Neural crest cell (in vitro differentiated cells): Measurements from ENCODE around the gene CNOT6. TPM values are rescaled to one million over a fixed set of nuclear protein-coding genes. Genes with fewer than 3 reads are reported as not detected.
A peak's percentile ranks its signal among the peaks of the same experiment; 100 is the strongest.
"Not testable (repeated sequence)": the region's sequence is repeated elsewhere in the genome, so short reads cannot be mapped to it uniquely, and the experiment has no call there.

Experiments
- DNase-seq: peaks from one replicate; pipeline ENCODE4 v3.0.0; 2021; ENCODE audit warnings: low read depth, mixed read lengths, low spot score
- H3K27ac Mint-ChIP-seq: one replicate; pipeline ENCODE4 v1.8.0; 2021; ENCODE audit warnings: mild to moderate bottlenecking, mixed read lengths; ENCODE audit not compliant: unreplicated experiment
- H3K27me3 Mint-ChIP-seq: 2 replicates; pipeline ENCODE4 v1.8.0; 2021; ENCODE audit warnings: low read depth, mild to moderate bottlenecking, mixed read lengths
- H3K36me3 Mint-ChIP-seq: 2 replicates; pipeline ENCODE4 v1.8.0; 2021; ENCODE audit warnings: low read depth, mild to moderate bottlenecking, mixed read lengths
- H3K4me1 Mint-ChIP-seq: 2 replicates; pipeline ENCODE4 v1.8.0; 2021; ENCODE audit warnings: mixed read lengths
- H3K4me3 Mint-ChIP-seq: one replicate; pipeline ENCODE4 v1.8.0; 2021; ENCODE audit warnings: mild to moderate bottlenecking, mixed read lengths
- H3K9me3 Mint-ChIP-seq: 2 replicates; pipeline ENCODE4 v1.8.0; 2021; ENCODE audit warnings: mixed read lengths
- total RNA-seq: library from RNA; stranded (reverse); gene quantifications from 2 replicates; pipeline ENCODE4 v1.2.1, GENCODE V29; 2021
- TF ChIP-seq, protein P1 (sequence below): fragments of 200-600 bp; sonication (generic); conservative IDR thresholded peaks from 2 replicates; pipeline ENCODE4 v1.5.0; 2021; ENCODE audit warnings: antibody characterized with exemption, mild to moderate bottlenecking

Gene CNOT6
- total RNA-seq, 1 donor from 2014 or later = 75.7 TPM

DNA sequence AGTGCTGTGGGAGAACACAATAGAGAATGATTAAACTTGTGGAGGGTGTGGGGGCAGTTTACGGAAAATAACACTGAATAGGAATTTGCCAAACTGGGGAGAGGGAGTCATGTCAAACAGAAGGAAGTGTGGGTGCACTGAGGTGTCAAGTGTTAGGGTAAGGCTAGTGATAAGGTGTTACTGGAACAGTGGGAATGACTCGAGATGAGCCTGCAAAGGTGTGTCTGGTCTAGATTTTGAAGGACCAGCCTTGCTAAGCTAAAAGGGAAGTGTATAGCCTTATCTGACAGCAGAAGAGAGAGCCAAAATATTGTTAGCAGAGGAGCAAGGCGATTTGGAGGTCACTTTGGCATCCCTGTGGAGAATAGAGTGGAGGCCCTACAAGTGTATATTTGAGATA is 4.2 kb downstream of the CNOT6 start:
- Mint-ChIP-seq H3K27ac (no peak overlapping the region), H3K9me3 (no peaks in the 10 kb centered on the region), H3K27me3 (no peaks in the 10 kb centered on the region), H3K4me1 (peaks cover 25% of the 10 kb centered on the region), H3K4me3 (peak overlapping the region; percentile 6), H3K36me3 (peaks cover 7% of the 10 kb centered on the region)
- DNase-seq = no peak
- TF ChIP-seq, protein P1, sequence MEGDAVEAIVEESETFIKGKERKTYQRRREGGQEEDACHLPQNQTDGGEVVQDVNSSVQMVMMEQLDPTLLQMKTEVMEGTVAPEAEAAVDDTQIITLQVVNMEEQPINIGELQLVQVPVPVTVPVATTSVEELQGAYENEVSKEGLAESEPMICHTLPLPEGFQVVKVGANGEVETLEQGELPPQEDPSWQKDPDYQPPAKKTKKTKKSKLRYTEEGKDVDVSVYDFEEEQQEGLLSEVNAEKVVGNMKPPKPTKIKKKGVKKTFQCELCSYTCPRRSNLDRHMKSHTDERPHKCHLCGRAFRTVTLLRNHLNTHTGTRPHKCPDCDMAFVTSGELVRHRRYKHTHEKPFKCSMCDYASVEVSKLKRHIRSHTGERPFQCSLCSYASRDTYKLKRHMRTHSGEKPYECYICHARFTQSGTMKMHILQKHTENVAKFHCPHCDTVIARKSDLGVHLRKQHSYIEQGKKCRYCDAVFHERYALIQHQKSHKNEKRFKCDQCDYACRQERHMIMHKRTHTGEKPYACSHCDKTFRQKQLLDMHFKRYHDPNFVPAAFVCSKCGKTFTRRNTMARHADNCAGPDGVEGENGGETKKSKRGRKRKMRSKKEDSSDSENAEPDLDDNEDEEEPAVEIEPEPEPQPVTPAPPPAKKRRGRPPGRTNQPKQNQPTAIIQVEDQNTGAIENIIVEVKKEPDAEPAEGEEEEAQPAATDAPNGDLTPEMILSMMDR = no peak

DNA sequence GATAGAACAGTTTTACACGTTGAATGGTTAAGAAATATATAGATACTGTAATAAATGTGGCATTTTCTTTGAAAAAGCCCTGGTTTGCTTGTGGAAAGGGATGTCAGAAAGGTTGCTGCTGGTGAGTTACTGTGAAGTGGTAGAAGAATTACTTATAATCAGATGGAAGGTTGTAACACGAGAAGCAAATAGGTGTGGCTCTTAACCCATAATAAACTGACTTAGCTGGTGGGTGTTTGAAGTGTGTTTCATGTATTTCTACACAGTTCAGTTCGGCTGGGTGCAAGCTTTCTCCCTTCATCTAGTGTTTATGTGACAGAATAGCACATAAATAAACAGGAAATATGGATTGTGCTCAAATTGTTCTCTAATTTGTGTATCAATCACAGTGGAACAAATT is 5.5 kb downstream of the CNOT6 start:
- H3K4me1 Mint-ChIP-seq = peaks cover 16% of the 10 kb centered on the region
- H3K27me3 Mint-ChIP-seq = no peaks in the 10 kb centered on the region
- peaks cover 10% of the 10 kb centered on the region for H3K36me3 Mint-ChIP-seq
- no peak overlapping the region for H3K4me3 Mint-ChIP-seq
- TF ChIP-seq, protein P1 = no peak
- no peaks in the 10 kb centered on the region for H3K9me3 Mint-ChIP-seq
- no peak for DNase-seq
- no peak overlapping the region for H3K27ac Mint-ChIP-seq

DNA sequence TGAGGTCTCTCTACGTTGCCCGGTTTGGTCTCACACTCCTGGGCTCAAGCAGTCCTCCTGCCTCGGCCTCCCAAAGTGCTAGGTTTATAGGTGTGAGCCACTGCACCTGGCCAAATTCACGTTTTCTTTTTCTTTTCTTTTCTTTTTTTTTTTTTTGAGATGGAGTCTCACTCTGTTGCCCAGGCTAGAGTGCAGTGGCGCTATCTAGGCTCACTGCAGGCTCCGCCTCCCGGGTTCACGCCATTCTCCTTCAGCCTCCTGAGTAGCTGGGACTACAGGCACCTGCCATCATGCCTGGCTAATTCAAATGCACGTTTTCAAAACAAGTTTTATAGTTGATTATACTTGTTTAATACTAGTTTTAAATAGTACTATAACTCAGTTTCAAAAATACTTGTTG is 6.1 kb downstream of the CNOT6 start:
- H3K36me3 Mint-ChIP-seq, H3K27me3 Mint-ChIP-seq, H3K27ac Mint-ChIP-seq, H3K4me3 Mint-ChIP-seq, DNase-seq, H3K9me3 Mint-ChIP-seq: not testable (repeated sequence)
- peaks cover 14% of the 10 kb centered on the region for H3K4me1 Mint-ChIP-seq

DNA sequence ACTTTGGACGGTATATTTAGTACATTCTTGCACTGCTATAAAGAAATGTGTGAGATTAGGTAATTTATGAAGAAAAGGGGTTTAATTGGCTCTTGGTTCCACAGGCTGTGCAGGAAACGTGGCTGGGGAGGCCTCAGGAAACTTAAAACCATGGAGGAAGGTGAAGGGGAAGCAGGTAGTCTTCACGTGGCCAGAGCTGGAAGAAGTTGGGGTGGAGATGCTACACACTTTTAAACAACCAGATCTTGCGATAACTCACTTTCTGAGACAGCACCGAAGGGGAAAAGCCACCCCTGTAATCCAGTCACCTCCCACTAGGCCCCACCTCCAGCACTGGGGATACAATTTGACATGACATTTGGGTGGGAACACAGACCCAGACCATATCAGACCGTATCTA is 13.5 kb downstream of the CNOT6 start:
- H3K36me3 Mint-ChIP-seq = peaks cover 19% of the 10 kb centered on the region
- H3K27ac Mint-ChIP-seq = no peak overlapping the region
- H3K4me1 Mint-ChIP-seq = peaks cover 15% of the 10 kb centered on the region
- no peaks in the 10 kb centered on the region for H3K27me3 Mint-ChIP-seq
- H3K9me3 Mint-ChIP-seq = peaks cover 2% of the 10 kb centered on the region
- H3K4me3 Mint-ChIP-seq = no peak overlapping the region
- TF ChIP-seq, protein P1 = no peak
- no peak for DNase-seq

DNA sequence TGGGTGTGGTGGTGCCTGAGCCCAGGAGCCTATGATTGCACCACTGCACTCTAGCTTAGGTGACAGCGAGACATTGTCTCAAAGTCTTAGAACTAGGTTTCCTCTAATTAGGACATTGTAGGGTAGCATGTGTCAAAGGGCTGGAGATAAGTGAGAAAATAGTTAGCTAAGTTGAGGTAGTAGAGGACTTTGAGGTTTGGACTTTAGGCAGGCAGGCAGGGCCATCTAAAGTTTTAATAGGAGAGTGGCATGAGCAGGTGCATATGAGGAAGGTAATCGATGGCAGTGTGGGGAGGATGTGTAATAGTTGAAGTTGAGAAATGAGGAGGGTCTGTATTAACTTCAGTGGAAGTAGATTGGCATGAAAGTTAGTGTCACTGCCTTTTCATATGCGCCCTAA is 21.1 kb downstream of the CNOT6 start:
- Mint-ChIP-seq H3K36me3 (peaks cover 4% of the 10 kb centered on the region), H3K9me3 (no peaks in the 10 kb centered on the region), H3K4me1 (peaks cover 19% of the 10 kb centered on the region), H3K27ac (peak overlapping the region; percentile 55), H3K4me3 (no peak overlapping the region), H3K27me3 (no peaks in the 10 kb centered on the region)
- TF ChIP-seq, protein P1 = no peak
- no peak for DNase-seq

DNA sequence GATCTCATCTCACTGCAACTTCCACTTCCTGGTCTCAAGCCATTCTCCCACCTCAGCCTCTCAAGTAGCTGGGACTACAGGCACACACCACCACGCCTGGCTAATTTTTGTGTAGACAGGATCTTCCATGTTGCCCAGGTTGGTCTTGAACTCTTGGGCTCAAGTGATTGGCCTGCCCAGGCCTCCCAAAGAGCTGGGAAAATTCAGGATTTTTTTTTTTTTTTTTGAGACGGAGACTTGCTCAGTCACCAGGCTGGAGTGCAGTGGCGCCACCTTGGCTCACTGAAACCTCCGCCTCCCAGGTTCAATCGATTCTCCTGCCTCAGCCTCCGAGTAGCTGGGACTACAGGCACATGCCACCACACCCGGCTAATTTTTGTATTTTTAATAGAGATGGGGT is 21.8 kb downstream of the CNOT6 start:
- peaks cover 21% of the 10 kb centered on the region for H3K4me1 Mint-ChIP-seq
- H3K27ac Mint-ChIP-seq, H3K9me3 Mint-ChIP-seq, H3K4me3 Mint-ChIP-seq, H3K36me3 Mint-ChIP-seq, DNase-seq, H3K27me3 Mint-ChIP-seq: not testable (repeated sequence)

DNA sequence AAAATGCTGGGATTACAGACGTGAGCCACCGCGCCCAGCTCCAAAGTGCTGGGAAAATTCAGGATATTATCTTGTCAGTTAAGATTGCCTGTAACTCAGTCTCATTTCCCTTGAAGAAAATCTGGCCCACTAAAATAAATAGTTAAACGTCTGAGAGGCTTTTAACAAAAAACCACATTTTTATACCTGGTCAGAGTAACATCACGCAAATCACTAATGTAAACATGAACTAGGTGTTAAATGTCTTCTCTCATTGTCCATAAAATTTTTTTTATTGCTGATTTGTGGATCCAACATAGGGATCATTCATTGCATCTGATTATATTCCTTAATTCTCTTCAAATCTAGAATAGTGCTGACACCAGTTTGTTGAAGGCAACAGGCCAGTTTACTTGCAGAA is 22.3 kb downstream of the CNOT6 start:
- H3K36me3 Mint-ChIP-seq = peaks cover 4% of the 10 kb centered on the region
- no peak overlapping the region for H3K4me3 Mint-ChIP-seq
- no peaks in the 10 kb centered on the region for H3K27me3 Mint-ChIP-seq
- no peak for DNase-seq
- no peak overlapping the region for H3K27ac Mint-ChIP-seq
- H3K9me3 Mint-ChIP-seq = no peaks in the 10 kb centered on the region
- H3K4me1 Mint-ChIP-seq = peaks cover 24% of the 10 kb centered on the region
- TF ChIP-seq, protein P1 = no peak
